Fibroblast of lung (primary cell): Measurements from ENCODE around the gene ARFRP1. TPM values are rescaled to one million over a fixed set of nuclear protein-coding genes. Genes with fewer than 3 reads are reported as not detected.

Experiments
- DNase-seq, 2 donors: peaks; one replicate each; pipeline versions ENCODE4 v3.0.0 to v3.0.0-alpha.2; 2010; ENCODE audit warnings: low read depth in 2 of 2
- H2AFZ ChIP-seq: 2 replicates; pipeline ENCODE4 v1.5.1; 2012; ENCODE audit warnings: low read length, control low read depth, inconsistent platforms
- H3K27ac ChIP-seq: 2 replicates; pipeline ENCODE4 v1.5.1; 2011; ENCODE audit warnings: low read length, control low read depth; ENCODE audit not compliant: insufficient read depth
- H3K27me3 ChIP-seq: 2 replicates; pipeline ENCODE4 v1.5.1; 2011; ENCODE audit warnings: mild to moderate bottlenecking, low read length; ENCODE audit not compliant: control insufficient read depth, insufficient read depth
- H3K36me3 ChIP-seq: 2 replicates; pipeline ENCODE4 v1.5.1; 2011; ENCODE audit warnings: low read length; ENCODE audit not compliant: control insufficient read depth, insufficient read depth
- H3K4me1 ChIP-seq: 2 replicates; pipeline ENCODE4 v1.5.1; 2011; ENCODE audit warnings: low read length; ENCODE audit not compliant: control insufficient read depth, insufficient read depth; ENCODE audit errors: extremely low read depth
- H3K4me2 ChIP-seq: 2 replicates; pipeline ENCODE4 v1.5.1; 2011; ENCODE audit warnings: low read length, control low read depth; ENCODE audit not compliant: insufficient read depth; ENCODE audit errors: extremely low read depth
- H3K4me3 ChIP-seq, 4 experiments: fragments of 200-600 bp in 1 of 4; sonication (generic) in 1 of 4; replicated peaks in 1 of 4; 2 replicates each; pipeline ENCODE4 v1.5.1; 2011 to 2016; ENCODE audit warnings: low read length in 4 of 4, low read depth in 3 of 4, mild to moderate bottlenecking in 3 of 4, control low read depth in 2 of 4, inconsistent platforms in 1 of 4, mixed read lengths in 1 of 4; ENCODE audit not compliant: insufficient read depth in 1 of 4; ENCODE audit errors: control extremely low read depth in 1 of 4
- H3K79me2 ChIP-seq: 2 replicates; pipeline ENCODE4 v1.5.1; 2012; ENCODE audit warnings: mild to moderate bottlenecking, low read length, inconsistent platforms; ENCODE audit not compliant: control insufficient read depth, insufficient read depth
- H3K9ac ChIP-seq: 2 replicates; pipeline ENCODE4 v1.5.1; 2011; ENCODE audit warnings: mild to moderate bottlenecking, low read length, control low read depth; ENCODE audit not compliant: insufficient read depth
- H3K9me3 ChIP-seq: 2 replicates; pipeline ENCODE4 v1.5.1; 2012; ENCODE audit warnings: low read depth, low read length; ENCODE audit not compliant: control insufficient read depth, insufficient read depth
- H4K20me1 ChIP-seq: 2 replicates; pipeline ENCODE4 v1.5.1; 2011; ENCODE audit warnings: low read length; ENCODE audit not compliant: control insufficient read depth, insufficient read depth; ENCODE audit errors: extremely low read depth
- EZH2 ChIP-seq: IDR thresholded peaks from 2 replicates; pipeline ENCODE4 v1.5.1; 2012; ENCODE audit warnings: low read length, control low read depth, mild to moderate bottlenecking; ENCODE audit errors: missing control alignments
- polyA plus RNA-seq, 2 donors: library from polyadenylated mRNA; depleted of rRNA in 1 of 2; stranded (reverse) in 1 of 2; unstranded in 1 of 2; fragments of >200 nt; gene quantifications; 2 replicates each; pipeline ENCODE4 v1.2.1, GENCODE V29; 2011 to 2012; ENCODE audit warnings: missing spikeins in 1 of 2
- total RNA-seq: library from RNA; depleted of rRNA; stranded (reverse); fragments of >200 nt; gene quantifications from 2 replicates; pipeline ENCODE4 v1.2.1, GENCODE V29; 2014
- TF ChIP-seq, protein P1 (sequence below), 2 donors: IDR thresholded peaks in 1 of 2; conservative IDR thresholded peaks in 1 of 2; 1 replicate in 1 of 2; 2 replicates in 1 of 2; pipeline ENCODE4 v1.5.1; 2011 to 2012; ENCODE audit warnings: low read length in 2 of 2, control low read depth in 1 of 2, inconsistent platforms in 1 of 2, low read depth in 1 of 2, mild to moderate bottlenecking in 1 of 2

The ARFRP1 gene
- total and polyA plus RNA-seq, 2 donors (not counting 1 experiment from before 2014, with no cell fraction given): 34.6 to 35.0 TPM

DNA sequence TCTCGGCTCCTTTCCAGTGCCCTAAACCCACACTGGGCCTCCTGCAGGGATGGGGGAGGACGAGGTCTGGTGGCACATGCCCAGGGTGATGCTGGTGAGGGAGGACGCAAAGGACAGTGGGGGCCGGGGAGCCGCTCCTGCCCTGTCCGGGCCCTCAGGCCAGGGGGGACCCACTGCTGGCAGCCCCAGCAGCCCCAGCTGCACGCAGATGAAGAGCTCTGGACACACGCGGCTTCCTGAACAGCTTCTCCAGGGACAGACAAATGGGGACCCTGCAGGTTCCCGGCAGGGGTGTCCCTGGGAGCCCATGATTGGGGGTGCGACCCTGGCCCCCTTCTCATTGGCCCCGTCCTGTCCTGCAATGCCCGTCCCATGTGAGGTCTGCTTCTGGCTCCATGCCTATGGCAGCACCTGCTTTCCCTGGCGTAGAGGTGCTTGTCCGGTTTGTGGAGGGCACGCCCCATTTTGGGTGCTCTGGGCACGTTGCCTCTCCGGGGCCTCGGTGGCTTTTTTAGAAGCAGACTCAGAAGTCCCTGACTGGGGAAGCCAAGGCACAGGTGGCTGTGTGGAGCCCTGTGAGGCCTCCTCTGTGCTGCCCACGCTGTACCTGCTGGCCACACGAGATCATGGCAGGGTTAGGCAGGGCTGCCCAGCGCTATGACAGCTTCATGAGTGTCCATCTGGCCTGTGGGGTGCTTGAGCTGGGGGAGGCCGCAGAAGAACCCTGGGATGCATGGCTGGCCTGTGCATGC, 26.7 kb downstream of the ARFRP1 start:
- H3K9ac ChIP-seq: no peak overlapping the region
- TF ChIP-seq, protein P1, sequence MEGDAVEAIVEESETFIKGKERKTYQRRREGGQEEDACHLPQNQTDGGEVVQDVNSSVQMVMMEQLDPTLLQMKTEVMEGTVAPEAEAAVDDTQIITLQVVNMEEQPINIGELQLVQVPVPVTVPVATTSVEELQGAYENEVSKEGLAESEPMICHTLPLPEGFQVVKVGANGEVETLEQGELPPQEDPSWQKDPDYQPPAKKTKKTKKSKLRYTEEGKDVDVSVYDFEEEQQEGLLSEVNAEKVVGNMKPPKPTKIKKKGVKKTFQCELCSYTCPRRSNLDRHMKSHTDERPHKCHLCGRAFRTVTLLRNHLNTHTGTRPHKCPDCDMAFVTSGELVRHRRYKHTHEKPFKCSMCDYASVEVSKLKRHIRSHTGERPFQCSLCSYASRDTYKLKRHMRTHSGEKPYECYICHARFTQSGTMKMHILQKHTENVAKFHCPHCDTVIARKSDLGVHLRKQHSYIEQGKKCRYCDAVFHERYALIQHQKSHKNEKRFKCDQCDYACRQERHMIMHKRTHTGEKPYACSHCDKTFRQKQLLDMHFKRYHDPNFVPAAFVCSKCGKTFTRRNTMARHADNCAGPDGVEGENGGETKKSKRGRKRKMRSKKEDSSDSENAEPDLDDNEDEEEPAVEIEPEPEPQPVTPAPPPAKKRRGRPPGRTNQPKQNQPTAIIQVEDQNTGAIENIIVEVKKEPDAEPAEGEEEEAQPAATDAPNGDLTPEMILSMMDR (conservative IDR thresholded peaks at IDR 0.05 in 1 of 2, IDR thresholded peaks at IDR 0.05 in 1 of 2; ENCODE audit: low read depth in 1 of 2, low read length in 2 of 2): no peak
- no peak for TF ChIP-seq EZH2
- no peak for DNase-seq
- H3K36me3 ChIP-seq: peaks cover 40% of the 10 kb centered on the region
- no peak overlapping the region for H3K4me2 ChIP-seq
- no peak overlapping the region for H2AFZ ChIP-seq
- peaks cover 2% of the 10 kb centered on the region for H3K79me2 ChIP-seq
- no peak overlapping the region for H3K27ac ChIP-seq
- no peaks in the 10 kb centered on the region for H4K20me1 ChIP-seq
- H3K4me1 ChIP-seq: peaks cover 16% of the 10 kb centered on the region
- H3K27me3 ChIP-seq: no peaks in the 10 kb centered on the region
- H3K4me3 ChIP-seq: no peak overlapping the region
- H3K9me3 ChIP-seq: no peaks in the 10 kb centered on the region

DNA sequence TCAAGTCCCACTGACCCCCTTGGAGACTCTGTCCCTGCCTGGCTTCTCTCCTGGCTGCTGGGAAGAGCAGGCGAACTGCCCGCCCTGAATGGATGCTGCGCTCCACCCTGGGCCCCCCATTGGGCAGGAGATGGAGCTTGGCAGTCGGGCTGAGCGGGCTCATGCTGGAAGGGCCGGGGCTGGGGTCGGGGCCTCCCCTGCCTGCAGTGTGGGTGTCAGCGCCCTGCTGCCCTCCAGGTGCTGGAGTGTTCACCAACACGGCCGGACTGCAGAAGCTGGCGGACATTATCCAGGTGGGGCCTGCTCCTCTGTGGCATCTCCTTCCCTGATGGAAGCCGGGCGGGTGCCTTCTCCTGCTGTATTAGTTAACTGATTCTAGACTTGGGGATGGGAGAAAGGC, 27.3 kb downstream of the ARFRP1 start:
- Histone ChIP-seq H3K36me3 (peaks cover 36% of the 10 kb centered on the region), H3K27me3 (no peaks in the 10 kb centered on the region), H4K20me1 (no peaks in the 10 kb centered on the region), H3K9ac (no peak overlapping the region), H2AFZ (no peak overlapping the region), H3K27ac (no peak overlapping the region), H3K4me1 (peaks cover 11% of the 10 kb centered on the region), H3K4me2 (no peak overlapping the region), H3K4me3 (no peak overlapping the region), H3K79me2 (no peaks in the 10 kb centered on the region), H3K9me3 (no peaks in the 10 kb centered on the region)
- no peak for TF ChIP-seq EZH2
- TF ChIP-seq, protein P1 (conservative IDR thresholded peaks at IDR 0.05 in 1 of 2, IDR thresholded peaks at IDR 0.05 in 1 of 2; ENCODE audit: low read depth in 1 of 2, low read length in 2 of 2): no peak
- no peak for DNase-seq

DNA sequence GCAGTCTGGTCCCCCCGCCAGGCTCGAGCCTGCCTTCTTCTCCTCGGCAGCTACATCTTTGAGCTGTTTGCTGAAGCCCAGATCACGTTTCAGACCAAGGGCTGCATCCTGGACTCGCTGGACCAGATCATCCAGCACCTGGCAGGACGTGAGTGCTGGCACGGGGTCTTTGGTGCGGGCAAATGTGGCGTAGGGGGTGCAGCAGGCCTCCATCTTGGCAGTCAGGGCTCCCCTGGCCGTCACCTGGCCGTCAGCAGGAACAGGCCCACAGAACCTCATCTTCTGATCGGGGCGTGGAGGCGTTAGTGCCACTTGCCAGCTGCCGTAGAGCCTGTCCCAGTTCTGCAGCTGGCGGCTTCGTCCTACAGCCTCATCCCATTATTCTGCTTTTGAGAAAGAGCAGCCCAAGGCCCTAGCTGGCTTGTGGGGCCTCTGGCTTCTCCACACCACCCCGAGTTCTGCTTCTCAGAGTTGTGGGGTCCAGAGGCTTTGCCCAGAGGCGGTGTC, 27.9 kb downstream of the ARFRP1 start:
- Histone ChIP-seq H4K20me1 (no peaks in the 10 kb centered on the region), H3K36me3 (peaks cover 36% of the 10 kb centered on the region), H3K79me2 (no peaks in the 10 kb centered on the region)

More for the DNA sequence above, 27.9 kb downstream of the ARFRP1 start:
- H3K4me2 ChIP-seq: no peak overlapping the region
- no peak for DNase-seq
- H3K27me3 ChIP-seq: no peaks in the 10 kb centered on the region
- TF ChIP-seq, protein P1 (conservative IDR thresholded peaks at IDR 0.05 in 1 of 2, IDR thresholded peaks at IDR 0.05 in 1 of 2; ENCODE audit: low read depth in 1 of 2, low read length in 2 of 2): no peak
- TF ChIP-seq EZH2: no peak
- H3K27ac ChIP-seq: no peak overlapping the region
- peaks cover 11% of the 10 kb centered on the region for H3K4me1 ChIP-seq
- no peak overlapping the region for H3K9ac ChIP-seq
- H3K9me3 ChIP-seq: no peaks in the 10 kb centered on the region
- no peak overlapping the region for H2AFZ ChIP-seq
- no peak overlapping the region for H3K4me3 ChIP-seq
